ENCODE results near the gene SORCS2.

SORCS2 gene

DNA sequence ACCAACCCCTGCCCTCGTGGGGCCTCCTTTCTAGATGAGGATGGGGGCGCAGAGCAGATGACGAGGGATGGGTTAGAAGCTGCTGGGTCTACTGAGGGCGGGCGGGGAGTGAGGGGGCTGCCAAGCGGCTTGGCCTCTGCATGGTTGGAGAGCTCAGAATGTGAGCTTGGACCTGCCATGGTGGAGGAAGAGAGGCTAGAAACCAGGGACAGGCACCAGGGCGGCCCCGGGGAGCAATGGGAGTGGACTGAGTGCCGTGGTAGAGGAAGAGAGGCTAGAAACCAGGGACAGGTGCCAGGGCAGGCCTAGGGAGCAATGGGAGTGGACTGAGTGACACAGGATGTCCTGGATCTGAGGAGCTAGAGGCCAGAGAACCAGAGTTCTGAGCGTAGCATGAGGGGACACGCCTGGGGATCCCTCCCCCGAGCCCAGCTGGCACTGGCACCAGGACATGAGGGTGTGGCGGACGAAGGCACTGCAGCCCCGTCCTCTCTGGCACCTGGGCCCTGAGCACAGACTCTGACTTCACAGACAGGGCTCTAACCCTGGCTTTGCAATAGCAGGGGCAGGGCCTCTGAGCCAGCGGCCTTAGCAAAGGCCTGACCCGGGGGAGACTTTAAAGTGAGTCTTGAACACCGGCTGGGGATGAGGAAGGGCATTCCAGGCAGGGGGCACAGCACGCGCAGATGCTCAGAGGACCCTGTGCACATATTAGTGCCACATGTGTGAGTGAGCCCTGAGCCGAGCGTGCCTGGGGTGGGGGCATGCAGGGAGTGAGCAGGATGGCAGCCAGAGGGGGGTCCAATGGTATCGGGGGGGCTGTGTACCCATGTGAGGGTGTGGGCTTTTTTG is 456.4 kb downstream of the SORCS2 start:
- H3K36me3 ChIP-seq (ENCODE audit: insufficient read depth, low read length): no peaks in the 10 kb centered on the region
- H3K4me1 ChIP-seq (ENCODE audit: insufficient read depth, low read length): no peaks in the 10 kb centered on the region
- no peaks in the 10 kb centered on the region for H4K20me1 ChIP-seq (ENCODE audit: insufficient read depth, low read length)
- no peak overlapping the region for H3K9ac ChIP-seq (ENCODE audit: low read depth, low read length)
- H3K27ac ChIP-seq (ENCODE audit: low read length): no peak overlapping the region
- ATAC-seq (ENCODE audit: insufficient read depth, low read depth) (no peak), DNase-seq (no peak)
- H3K27me3 ChIP-seq (ENCODE audit: insufficient read depth, low read length, poor library complexity): no peaks in the 10 kb centered on the region
- H2AFZ ChIP-seq (ENCODE audit: low read depth, low read length): no peak overlapping the region
- no peak for TF ChIP-seq CTCF (IDR thresholded peaks at IDR 0.05; ENCODE audit: borderline replicate concordance, extremely low read depth, low read length, poor library complexity, severe bottlenecking)
- TF ChIP-seq EZH2 (IDR thresholded peaks at IDR 0.05; ENCODE audit: borderline replicate concordance, low read depth, low read length, severe bottlenecking): no peak
- no peak overlapping the region for H3K4me3 ChIP-seq (ENCODE audit: low read depth in 1 of 2, low read length in 2 of 2)
- no peaks in the 10 kb centered on the region for H3K9me3 ChIP-seq (ENCODE audit: insufficient read depth, low read length, severe bottlenecking)
- H3K4me2 ChIP-seq (ENCODE audit: insufficient read depth, low read length): no peak overlapping the region
- no peaks in the 10 kb centered on the region for H3K79me2 ChIP-seq (ENCODE audit: insufficient read depth, low read length)

DNA sequence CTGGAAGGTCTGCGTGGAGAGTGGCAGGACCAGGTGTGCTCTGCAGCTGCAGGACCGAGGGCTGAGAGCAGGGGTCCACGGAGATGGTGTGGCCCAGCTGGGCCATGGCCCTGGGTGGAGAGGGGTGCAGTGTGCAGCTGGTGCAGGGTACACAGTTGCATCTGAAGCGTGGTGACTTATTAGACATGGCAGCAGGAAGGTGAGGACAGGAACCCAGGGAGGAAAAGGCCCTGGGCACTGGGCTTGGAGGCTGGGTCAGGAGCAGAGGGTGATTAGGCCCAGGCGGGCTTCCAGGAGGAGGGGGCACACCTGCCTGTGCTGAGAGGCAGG is 457.0 kb downstream of the SORCS2 start:
- no peak overlapping the region for H3K4me2 ChIP-seq (ENCODE audit: insufficient read depth, low read length)
- H3K36me3 ChIP-seq (ENCODE audit: insufficient read depth, low read length): no peaks in the 10 kb centered on the region
- no peak overlapping the region for H3K9ac ChIP-seq (ENCODE audit: low read depth, low read length)
- TF ChIP-seq EZH2 (IDR thresholded peaks at IDR 0.05; ENCODE audit: borderline replicate concordance, low read depth, low read length, severe bottlenecking) (no peak), CTCF (IDR thresholded peaks at IDR 0.05; ENCODE audit: borderline replicate concordance, extremely low read depth, low read length, poor library complexity, severe bottlenecking) (no peak)
- H2AFZ ChIP-seq (ENCODE audit: low read depth, low read length): no peak overlapping the region
- H3K79me2 ChIP-seq (ENCODE audit: insufficient read depth, low read length): no peaks in the 10 kb centered on the region
- H3K4me1 ChIP-seq (ENCODE audit: insufficient read depth, low read length): no peaks in the 10 kb centered on the region
- no peaks in the 10 kb centered on the region for H3K27me3 ChIP-seq (ENCODE audit: insufficient read depth, low read length, poor library complexity)
- H4K20me1 ChIP-seq (ENCODE audit: insufficient read depth, low read length): no peaks in the 10 kb centered on the region
- no peak for ATAC-seq (ENCODE audit: insufficient read depth, low read depth)
- DNase-seq: no peak
- H3K4me3 ChIP-seq (ENCODE audit: low read depth in 1 of 2, low read length in 2 of 2): no peak overlapping the region
- H3K9me3 ChIP-seq (ENCODE audit: insufficient read depth, low read length, severe bottlenecking): no peaks in the 10 kb centered on the region
- H3K27ac ChIP-seq (ENCODE audit: low read length): no peak overlapping the region

DNA sequence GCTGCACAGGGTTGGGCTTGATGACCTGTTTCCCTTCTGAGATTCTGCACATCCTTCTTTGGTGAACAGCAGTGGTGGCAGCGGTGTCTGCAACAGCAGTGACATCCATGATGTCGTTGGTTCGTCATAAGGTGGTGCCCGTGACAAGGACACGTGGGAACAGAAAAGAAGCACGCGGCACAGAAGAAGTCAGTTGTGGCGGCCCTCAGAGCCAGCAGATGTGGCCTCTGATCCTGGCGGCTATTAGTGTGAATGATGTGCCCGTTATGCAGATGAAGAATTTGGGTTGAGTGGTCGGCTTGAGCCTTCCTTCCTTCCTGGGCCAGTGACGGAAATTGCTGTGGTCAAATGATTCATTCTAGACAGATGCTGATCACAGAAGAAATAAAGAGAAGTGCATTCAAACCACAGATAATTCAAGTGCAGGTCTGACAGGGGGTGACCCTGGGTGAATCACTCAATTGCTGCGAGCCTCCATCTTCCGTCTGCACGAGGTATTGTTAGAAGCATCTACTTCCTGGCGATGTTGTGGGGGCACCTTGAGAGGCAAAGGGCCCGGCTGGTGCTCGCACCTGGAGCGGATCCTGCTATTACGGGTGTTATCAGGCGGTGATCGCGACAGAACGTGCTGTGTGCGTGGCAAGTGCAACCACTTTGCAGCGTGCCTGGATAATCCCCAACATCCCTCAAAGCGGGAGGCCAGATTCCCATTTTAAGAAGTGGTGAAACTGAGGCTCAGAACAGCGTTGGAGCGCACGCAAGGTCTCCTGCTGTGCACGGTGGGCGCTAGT is 457.6 kb downstream of the SORCS2 start:
- no peaks in the 10 kb centered on the region for H4K20me1 ChIP-seq (ENCODE audit: insufficient read depth, low read length)
- H3K9ac ChIP-seq (ENCODE audit: low read depth, low read length): no peak overlapping the region
- no peak overlapping the region for H3K27ac ChIP-seq (ENCODE audit: low read length)
- no peaks in the 10 kb centered on the region for H3K79me2 ChIP-seq (ENCODE audit: insufficient read depth, low read length)
- H3K27me3 ChIP-seq (ENCODE audit: insufficient read depth, low read length, poor library complexity): no peaks in the 10 kb centered on the region
- H3K4me3 ChIP-seq (ENCODE audit: low read depth in 1 of 2, low read length in 2 of 2): no peak overlapping the region
- DNase-seq: no peak
- H3K36me3 ChIP-seq (ENCODE audit: insufficient read depth, low read length): no peaks in the 10 kb centered on the region
- TF ChIP-seq EZH2 (IDR thresholded peaks at IDR 0.05; ENCODE audit: borderline replicate concordance, low read depth, low read length, severe bottlenecking) (no peak), CTCF (IDR thresholded peaks at IDR 0.05; ENCODE audit: borderline replicate concordance, extremely low read depth, low read length, poor library complexity, severe bottlenecking) (no peak)
- H3K9me3 ChIP-seq (ENCODE audit: insufficient read depth, low read length, severe bottlenecking): no peaks in the 10 kb centered on the region
- no peaks in the 10 kb centered on the region for H3K4me1 ChIP-seq (ENCODE audit: insufficient read depth, low read length)
- H2AFZ ChIP-seq (ENCODE audit: low read depth, low read length): no peak overlapping the region
- no peak for ATAC-seq (ENCODE audit: insufficient read depth, low read depth)
- H3K4me2 ChIP-seq (ENCODE audit: insufficient read depth, low read length): no peak overlapping the region
